OCI-LY3 (cell line): Measurements from ENCODE around the gene EHD2.

Experiments
- EZH2phosphoT487 ChIP-seq: fragments of 200-600 bp; shearing (Covaris generic); IDR thresholded peaks from 2 replicates; pipeline ENCODE4 v1.6.1; 2018; ENCODE audit warnings: antibody characterized with exemption, mixed run types, low read depth
- TF ChIP-seq, protein P1 (sequence below): fragments of 200-600, 300-600 bp; sonication (generic); IDR thresholded peaks from 2 replicates; pipeline ENCODE4 v1.5.1; 2014; ENCODE audit warnings: antibody characterized with exemption, low read length, low read depth

DNA sequence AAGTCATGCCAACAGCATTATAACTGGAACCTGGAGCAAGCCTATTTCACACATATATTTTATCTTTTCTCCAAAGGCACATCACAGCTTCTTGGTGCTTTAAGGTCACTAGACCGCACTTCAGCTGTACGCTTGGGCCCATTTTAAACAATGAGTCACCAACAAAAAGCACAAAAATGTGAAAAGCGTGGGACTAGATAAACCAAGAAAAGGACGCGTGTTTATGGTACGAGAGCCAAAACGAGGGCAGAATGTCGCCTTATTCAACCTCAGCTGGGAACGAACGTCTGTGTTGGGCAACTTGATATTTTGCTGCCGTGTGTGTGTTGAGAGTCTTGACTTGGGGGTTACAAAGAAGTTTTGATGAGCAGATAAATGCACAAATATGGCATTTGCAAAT lies 9.2 kb upstream of the EHD2 start:
- TF ChIP-seq, protein P1, sequence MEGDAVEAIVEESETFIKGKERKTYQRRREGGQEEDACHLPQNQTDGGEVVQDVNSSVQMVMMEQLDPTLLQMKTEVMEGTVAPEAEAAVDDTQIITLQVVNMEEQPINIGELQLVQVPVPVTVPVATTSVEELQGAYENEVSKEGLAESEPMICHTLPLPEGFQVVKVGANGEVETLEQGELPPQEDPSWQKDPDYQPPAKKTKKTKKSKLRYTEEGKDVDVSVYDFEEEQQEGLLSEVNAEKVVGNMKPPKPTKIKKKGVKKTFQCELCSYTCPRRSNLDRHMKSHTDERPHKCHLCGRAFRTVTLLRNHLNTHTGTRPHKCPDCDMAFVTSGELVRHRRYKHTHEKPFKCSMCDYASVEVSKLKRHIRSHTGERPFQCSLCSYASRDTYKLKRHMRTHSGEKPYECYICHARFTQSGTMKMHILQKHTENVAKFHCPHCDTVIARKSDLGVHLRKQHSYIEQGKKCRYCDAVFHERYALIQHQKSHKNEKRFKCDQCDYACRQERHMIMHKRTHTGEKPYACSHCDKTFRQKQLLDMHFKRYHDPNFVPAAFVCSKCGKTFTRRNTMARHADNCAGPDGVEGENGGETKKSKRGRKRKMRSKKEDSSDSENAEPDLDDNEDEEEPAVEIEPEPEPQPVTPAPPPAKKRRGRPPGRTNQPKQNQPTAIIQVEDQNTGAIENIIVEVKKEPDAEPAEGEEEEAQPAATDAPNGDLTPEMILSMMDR: no peak
- no peak for TF ChIP-seq EZH2phosphoT487
